PC-9 (cell line): ENCODE data around the gene ZNF169. TPM values are rescaled to one million over a fixed set of nuclear protein-coding genes. Genes with fewer than 3 reads are reported as not detected.
"Not testable (repeated sequence)": the region's sequence is repeated elsewhere in the genome, so short reads cannot be mapped to it uniquely, and the experiment has no call there.

Source experiments
- BruUV-seq: library from RNA; stranded (reverse); fragments of 400-500 nt; replicated peaks from 2 replicates; lab custom pipeline; 2021; lab: Mats Ljungman, UMichigan
- CTCF ChIA-PET: fragments of 300-600 bp; sonication (Branson Sonifier 250); formaldehyde crosslinking; loops from one replicate; lab custom pipeline; 2022; ENCODE audit warnings: antibody characterized with exemption; lab: Charles Lee
- POLR2A ChIA-PET: fragments of 300-600 bp; sonication (Branson Sonifier 250); formaldehyde crosslinking; loops from one replicate; lab custom pipeline; 2022; ENCODE audit warnings: antibody characterized with exemption; ENCODE audit not compliant: unreplicated experiment; lab: Charles Lee
- DNase-seq, 2 experiments: peaks; one replicate each; pipeline versions ENCODE4 v3.0.0 to v3.0.0-alpha.2; 2015 to 2022; ENCODE audit warnings: mixed read lengths in 1 of 2
- H2AFZ ChIP-seq: fragments of 200-600 bp; sonication (generic); 2 replicates; pipeline ENCODE4 v1.8.1; 2017; ENCODE audit warnings: antibody characterized with exemption
- H3F3A ChIP-seq: fragments of 200-600 bp; sonication (generic); 2 replicates; pipeline ENCODE4 v1.8.1; 2017; ENCODE audit warnings: antibody characterized with exemption, mild to moderate bottlenecking, low read depth; ENCODE audit not compliant: insufficient read depth
- H3K27ac ChIP-seq: fragments of 200-600 bp; sonication (generic); 2 replicates; pipeline ENCODE4 v1.6.1; 2016; ENCODE audit warnings: mixed run types
- H3K27me3 ChIP-seq: fragments of 200-600 bp; sonication (generic); 2 replicates; pipeline ENCODE4 v1.6.1; 2016; ENCODE audit warnings: low read depth, mixed run types; ENCODE audit not compliant: insufficient read depth
- H3K36me3 ChIP-seq: fragments of 200-600 bp; sonication (generic); 2 replicates; pipeline ENCODE4 v1.6.1; 2016; ENCODE audit warnings: low read depth, mixed run types
- H3K4me1 ChIP-seq: fragments of 200-600 bp; sonication (generic); replicated peaks from 2 replicates; pipeline ENCODE4 v1.6.1; 2016; ENCODE audit warnings: mixed run types; ENCODE audit not compliant: insufficient read depth
- H3K4me2 ChIP-seq: fragments of 200-600 bp; sonication (generic); 2 replicates; pipeline ENCODE4 v1.6.1; 2017; ENCODE audit warnings: mixed run types
- H3K4me3 ChIP-seq: fragments of 200-600 bp; sonication (generic); 2 replicates; pipeline ENCODE4 v1.6.1; 2016; ENCODE audit warnings: mixed run types
- H3K79me2 ChIP-seq: fragments of 200-600 bp; sonication (generic); 2 replicates; pipeline ENCODE4 v1.6.1; 2017; ENCODE audit warnings: low read depth, mixed run types
- H3K9me2 ChIP-seq: fragments of 200-600 bp; sonication (generic); 2 replicates; pipeline ENCODE4 v1.8.1; 2017; ENCODE audit warnings: mild to moderate bottlenecking; ENCODE audit not compliant: insufficient read depth
- H3K9me3 ChIP-seq: fragments of 200-600 bp; sonication (generic); 2 replicates; pipeline ENCODE4 v1.8.1; 2016; ENCODE audit warnings: low read depth; ENCODE audit not compliant: insufficient read depth
- H4K20me1 ChIP-seq: fragments of 200-600 bp; sonication (generic); 2 replicates; pipeline ENCODE4 v1.8.1; 2017; ENCODE audit not compliant: insufficient read depth
- EZH2 ChIP-seq: fragments of 200-600 bp; sonication (generic); IDR thresholded peaks from 2 replicates; pipeline ENCODE4 v1.8.0; 2017; ENCODE audit warnings: antibody characterized with exemption, low read depth
- intact Hi-C: fragments of 100-400 bp; cut with micrococcal nuclease; formaldehyde crosslinking; loops from one replicate; pipeline ENCODE4 v1.10.0; 2022; ENCODE audit not compliant: unreplicated experiment
- total RNA-seq: library from RNA; stranded (reverse); gene quantifications from 2 replicates; pipeline ENCODE4 v1.2.3, GENCODE V29; 2021
- TF ChIP-seq, protein P1 (sequence below): fragments of 200-600 bp; sonication (generic); conservative IDR thresholded peaks from 2 replicates; pipeline ENCODE4 v1.6.1; 2017; ENCODE audit warnings: mixed run types, antibody characterized with exemption, mild to moderate bottlenecking, moderate library complexity

Gene ZNF169
- total RNA-seq, 1 experiment from 2014 or later: 8.5 TPM

DNA sequence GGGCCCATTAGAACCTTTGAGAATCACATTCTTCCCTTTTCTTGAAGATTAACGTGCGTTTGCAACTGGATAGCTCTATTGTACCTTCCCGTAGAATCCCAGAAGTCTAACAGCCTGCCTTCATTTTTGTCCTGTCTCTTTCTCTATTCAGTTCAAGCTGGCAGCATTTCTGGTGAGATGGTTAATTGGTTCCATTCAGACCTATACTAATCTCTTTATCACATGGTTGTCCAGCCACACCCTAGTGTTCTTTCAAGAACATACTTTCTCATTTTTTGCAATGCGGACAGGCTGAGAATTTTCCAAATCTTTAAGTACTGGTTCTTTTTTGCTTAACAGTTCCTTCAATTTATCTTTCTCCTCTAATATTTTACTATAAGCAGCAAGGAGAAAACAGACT lies 43.3 kb downstream of the ZNF169 start:
- Histone ChIP-seq H3K4me2 (no peak overlapping the region), H3K27ac (no peak overlapping the region), H3K4me3 (no peak overlapping the region), H3K9me2 (no peaks in the 10 kb centered on the region), H3K36me3 (no peaks in the 10 kb centered on the region), H3K9me3 (no peaks in the 10 kb centered on the region), H3K79me2 (no peaks in the 10 kb centered on the region), H3F3A (no peaks in the 10 kb centered on the region), H4K20me1 (no peaks in the 10 kb centered on the region), H3K4me1 (no peaks in the 10 kb centered on the region), H2AFZ (no peak overlapping the region), H3K27me3 (no peaks in the 10 kb centered on the region)
- TF ChIP-seq EZH2: no peak
- TF ChIP-seq, protein P1, sequence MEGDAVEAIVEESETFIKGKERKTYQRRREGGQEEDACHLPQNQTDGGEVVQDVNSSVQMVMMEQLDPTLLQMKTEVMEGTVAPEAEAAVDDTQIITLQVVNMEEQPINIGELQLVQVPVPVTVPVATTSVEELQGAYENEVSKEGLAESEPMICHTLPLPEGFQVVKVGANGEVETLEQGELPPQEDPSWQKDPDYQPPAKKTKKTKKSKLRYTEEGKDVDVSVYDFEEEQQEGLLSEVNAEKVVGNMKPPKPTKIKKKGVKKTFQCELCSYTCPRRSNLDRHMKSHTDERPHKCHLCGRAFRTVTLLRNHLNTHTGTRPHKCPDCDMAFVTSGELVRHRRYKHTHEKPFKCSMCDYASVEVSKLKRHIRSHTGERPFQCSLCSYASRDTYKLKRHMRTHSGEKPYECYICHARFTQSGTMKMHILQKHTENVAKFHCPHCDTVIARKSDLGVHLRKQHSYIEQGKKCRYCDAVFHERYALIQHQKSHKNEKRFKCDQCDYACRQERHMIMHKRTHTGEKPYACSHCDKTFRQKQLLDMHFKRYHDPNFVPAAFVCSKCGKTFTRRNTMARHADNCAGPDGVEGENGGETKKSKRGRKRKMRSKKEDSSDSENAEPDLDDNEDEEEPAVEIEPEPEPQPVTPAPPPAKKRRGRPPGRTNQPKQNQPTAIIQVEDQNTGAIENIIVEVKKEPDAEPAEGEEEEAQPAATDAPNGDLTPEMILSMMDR: no peak
- no TSS peak for BruUV-seq
- ChIA-PET CTCF (no interaction called here), POLR2A (no interaction called here)
- DNase-seq: no peak
- intact Hi-C loops: no loop called here

DNA sequence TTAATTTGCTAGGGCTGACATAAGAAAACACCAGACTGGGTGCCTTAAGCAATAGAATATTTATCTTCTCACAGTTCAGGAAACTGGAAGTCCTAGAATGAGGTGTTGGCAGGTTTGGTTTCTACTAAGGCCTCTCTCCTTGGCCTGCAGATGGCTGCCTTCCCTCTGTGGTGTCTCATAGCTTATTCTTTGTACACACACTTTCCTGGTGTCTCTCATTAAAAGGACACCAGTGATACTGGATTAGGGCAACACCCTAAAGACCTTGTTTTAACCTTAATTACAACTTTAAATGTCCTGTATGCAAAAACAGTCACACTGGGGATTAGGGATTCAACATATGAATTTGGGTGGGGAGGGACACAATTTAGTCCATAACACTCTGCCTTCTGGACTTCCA lies 44.2 kb downstream of the ZNF169 start:
- H3K9me2 ChIP-seq: no peaks in the 10 kb centered on the region
- no peaks in the 10 kb centered on the region for H3F3A ChIP-seq
- H3K27ac ChIP-seq: no peak overlapping the region
- H3K4me3 ChIP-seq: no peak overlapping the region
- intact Hi-C loops: no loop called here
- H3K4me1 ChIP-seq: no peaks in the 10 kb centered on the region
- H3K9me3 ChIP-seq: no peaks in the 10 kb centered on the region
- H3K79me2 ChIP-seq: no peaks in the 10 kb centered on the region
- no peaks in the 10 kb centered on the region for H3K36me3 ChIP-seq
- H3K4me2 ChIP-seq: no peak overlapping the region
- ChIA-PET POLR2A (no interaction called here), CTCF (interaction anchor here (0.5 kb wide), 1 partner anchor 31 kb away, joined by 16 read pairs; no protein-coding TSS in a partner anchor)
- TF ChIP-seq, protein P1: no peak
- no peak for TF ChIP-seq EZH2
- H3K27me3 ChIP-seq: no peaks in the 10 kb centered on the region
- no TSS peak for BruUV-seq
- no peak for DNase-seq
- no peaks in the 10 kb centered on the region for H4K20me1 ChIP-seq
- no peak overlapping the region for H2AFZ ChIP-seq

DNA sequence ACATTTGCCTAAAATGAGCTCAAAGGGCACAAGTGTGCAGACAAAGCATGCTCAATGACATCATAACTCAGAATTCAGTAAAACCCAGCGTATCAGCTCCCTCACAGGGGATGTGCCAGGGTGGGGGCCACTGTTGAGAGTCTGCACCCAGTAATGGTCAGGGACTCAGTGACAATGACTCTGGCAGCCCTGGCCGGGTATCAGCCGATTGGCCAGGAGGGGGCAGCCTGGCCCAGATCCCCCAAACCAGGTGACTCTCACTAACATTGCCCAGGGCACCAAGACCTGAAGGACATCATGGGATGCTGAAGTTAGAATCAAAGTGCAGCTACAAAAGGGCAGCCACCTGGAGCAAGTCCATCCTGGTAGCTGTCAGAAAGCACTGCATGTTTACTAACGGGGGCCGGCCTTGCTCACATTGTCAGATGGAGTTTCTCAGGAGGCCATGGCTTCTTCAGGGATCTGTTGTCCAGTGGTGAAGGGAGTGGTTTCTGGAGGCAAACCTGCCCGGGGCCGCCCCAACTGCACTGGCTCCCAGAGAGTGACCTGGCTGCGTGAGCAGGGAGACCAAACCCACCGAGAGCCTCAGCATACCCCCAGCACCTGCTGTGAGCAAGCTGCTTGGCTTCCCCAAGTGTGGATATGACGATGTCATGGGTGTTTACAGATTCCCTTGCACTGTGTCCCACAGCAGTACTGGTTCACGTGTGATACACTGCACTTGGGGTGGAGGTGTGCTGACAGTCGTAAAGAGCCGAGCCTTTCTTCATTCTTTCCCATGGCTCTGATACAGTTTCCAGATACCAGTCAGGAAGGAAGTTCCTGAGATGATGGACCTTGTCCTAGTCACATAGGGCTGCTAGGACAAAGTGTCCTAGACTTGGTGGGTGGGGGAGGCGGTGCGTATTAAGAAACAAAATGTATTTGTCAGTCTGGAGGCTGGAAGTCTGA lies 56.2 kb downstream of the ZNF169 start:
- H3F3A ChIP-seq, DNase-seq, BruUV-seq, CTCF ChIA-PET, H2AFZ ChIP-seq, H3K9me3 ChIP-seq, intact Hi-C loops, H3K79me2 ChIP-seq, H3K9me2 ChIP-seq, H3K27ac ChIP-seq, POLR2A ChIA-PET, H3K4me2 ChIP-seq, H3K36me3 ChIP-seq, H4K20me1 ChIP-seq, H3K4me3 ChIP-seq, H3K27me3 ChIP-seq, H3K4me1 ChIP-seq: not testable (repeated sequence)

DNA sequence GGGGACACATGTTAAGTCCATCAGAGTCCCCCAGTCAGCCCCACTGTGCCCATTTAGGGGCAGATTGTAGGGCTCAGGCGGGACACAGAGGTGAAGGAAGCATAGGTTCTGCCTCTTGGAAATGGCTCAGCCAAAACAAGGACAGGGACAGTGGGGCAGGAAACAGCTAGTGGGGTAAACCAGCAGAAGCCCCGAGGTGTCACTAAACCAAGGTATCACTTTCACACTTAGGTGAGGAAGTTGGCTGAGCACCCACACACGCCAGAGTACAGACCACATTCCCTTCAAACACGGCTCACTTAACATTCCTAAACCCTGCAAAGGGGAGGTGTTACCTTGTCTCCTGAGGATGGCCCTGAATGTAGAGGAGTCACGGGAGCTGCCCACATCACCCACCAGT lies 57.1 kb downstream of the ZNF169 start:
- H3K9me3 ChIP-seq, POLR2A ChIA-PET, intact Hi-C loops, BruUV-seq, H3K27me3 ChIP-seq, H3K27ac ChIP-seq, H4K20me1 ChIP-seq, H3K4me1 ChIP-seq, DNase-seq, H3K4me3 ChIP-seq, H3K36me3 ChIP-seq, CTCF ChIA-PET, H3K4me2 ChIP-seq, H3K9me2 ChIP-seq, H2AFZ ChIP-seq, H3F3A ChIP-seq, H3K79me2 ChIP-seq: not testable (repeated sequence)

DNA sequence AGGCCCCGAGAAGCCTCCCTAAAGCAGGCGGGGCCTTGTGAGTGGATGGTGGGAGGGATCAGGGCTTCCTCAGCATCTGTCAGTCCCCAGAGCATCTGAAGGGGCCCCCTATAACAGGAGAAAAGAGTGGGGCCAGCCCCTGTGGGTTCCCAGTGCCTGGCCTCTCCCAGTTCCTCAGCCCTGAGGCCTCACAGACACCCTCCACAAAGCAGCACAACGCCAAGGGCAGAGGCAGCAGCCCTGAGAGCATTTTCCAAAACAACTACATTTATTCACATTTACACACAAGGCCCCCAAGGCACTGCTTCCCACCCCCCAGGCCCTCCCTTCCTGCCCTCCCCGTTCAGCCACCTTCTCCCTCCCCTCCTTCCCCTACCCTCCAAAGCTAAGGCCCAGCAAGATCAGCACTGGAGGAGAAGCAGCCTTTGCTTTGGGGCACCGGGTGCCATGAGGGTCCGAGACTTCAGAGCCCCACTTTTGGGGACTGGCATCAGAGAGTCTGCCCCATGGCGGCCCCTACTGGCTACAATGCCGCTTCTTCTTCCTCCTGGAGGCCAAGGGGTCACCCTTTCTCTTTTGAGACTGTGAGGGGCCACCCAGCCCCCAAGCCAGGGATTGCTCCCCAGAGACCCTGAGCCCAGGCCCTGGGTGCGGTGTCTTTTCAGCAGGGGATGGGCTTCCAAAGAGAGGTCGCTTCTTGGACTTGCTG lies 59.0 kb downstream of the ZNF169 start:
- BruUV-seq, H3K4me1 ChIP-seq, H3K36me3 ChIP-seq, H3K79me2 ChIP-seq, H3F3A ChIP-seq, H3K27me3 ChIP-seq, H3K27ac ChIP-seq, H3K4me3 ChIP-seq, H3K9me2 ChIP-seq, DNase-seq, POLR2A ChIA-PET, intact Hi-C loops, H3K9me3 ChIP-seq, H2AFZ ChIP-seq, H4K20me1 ChIP-seq, H3K4me2 ChIP-seq, CTCF ChIA-PET: not testable (repeated sequence)
